SK-MEL-5 (cell line): ENCODE measurements around the gene ALDH6A1. TPM values are rescaled to one million over a fixed set of nuclear protein-coding genes. Genes with fewer than 3 reads are reported as not detected.

ENCODE experiments used
- DNase-seq: peaks from one replicate; pipeline ENCODE4 v3.0.0-alpha.2; 2016; ENCODE audit warnings: low read depth, low spot score
- in situ Hi-C: cut with HindIII; loops from 2 replicates; pipeline ENCODE4 v1.10.0; 2016; ENCODE audit warnings: low sequenced_read_pairs, high pct_unique_total_duplicates, low pct_unique_long_range_greater_than_20kb
- total RNA-seq: library from RNA; depleted of rRNA; stranded (reverse); fragments of >200 nt; shearing (Covaris generic); gene quantifications from 2 replicates; pipeline ENCODE4 v1.2.3, GENCODE V29; 2014; rRNA removed

Gene ALDH6A1
- total RNA-seq, 1 experiment from 2014 or later = 12.9 TPM

DNA sequence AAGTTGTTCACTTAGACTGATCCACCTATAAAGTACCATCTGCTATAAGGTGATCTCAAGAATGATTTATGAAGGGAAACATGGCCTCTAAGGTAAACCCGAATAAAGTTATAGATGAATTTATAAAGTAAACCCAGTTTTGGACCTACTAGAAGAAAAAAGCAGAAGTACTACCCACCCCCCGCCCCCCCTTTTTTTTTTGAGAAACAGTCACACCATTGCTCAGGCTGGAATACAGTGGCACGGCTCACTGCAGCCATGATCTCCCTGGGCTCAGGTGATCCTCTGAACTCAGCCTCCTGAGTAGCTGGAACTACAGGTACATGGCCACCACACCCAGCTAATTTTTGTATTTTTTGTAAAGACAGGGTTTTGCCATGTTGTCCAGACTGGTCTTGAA is 69.1 kb downstream of the ALDH6A1 start:
- DNase-seq = no peak
- in situ Hi-C loops = no loop called here

DNA sequence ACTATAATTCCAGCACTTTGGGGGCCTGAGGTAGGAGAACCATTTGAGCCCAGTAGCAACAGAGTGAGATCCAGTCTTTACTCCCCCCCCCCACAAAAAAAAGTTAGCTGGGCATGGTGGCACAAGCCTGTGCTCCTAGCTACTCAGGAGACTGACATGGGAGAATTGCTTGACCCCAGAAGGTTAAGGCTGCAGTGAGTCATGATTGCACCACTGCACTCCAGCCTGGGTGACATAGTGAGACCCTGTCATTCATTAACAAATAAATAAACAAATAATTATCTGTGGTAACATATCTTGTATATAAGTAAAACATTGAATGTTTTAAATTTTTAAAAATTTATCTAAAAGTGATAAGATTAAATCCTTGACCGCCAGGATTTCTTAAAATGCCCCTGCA is 70.0 kb downstream of the ALDH6A1 start:
- in situ Hi-C loops = no loop called here
- DNase-seq = no peak

DNA sequence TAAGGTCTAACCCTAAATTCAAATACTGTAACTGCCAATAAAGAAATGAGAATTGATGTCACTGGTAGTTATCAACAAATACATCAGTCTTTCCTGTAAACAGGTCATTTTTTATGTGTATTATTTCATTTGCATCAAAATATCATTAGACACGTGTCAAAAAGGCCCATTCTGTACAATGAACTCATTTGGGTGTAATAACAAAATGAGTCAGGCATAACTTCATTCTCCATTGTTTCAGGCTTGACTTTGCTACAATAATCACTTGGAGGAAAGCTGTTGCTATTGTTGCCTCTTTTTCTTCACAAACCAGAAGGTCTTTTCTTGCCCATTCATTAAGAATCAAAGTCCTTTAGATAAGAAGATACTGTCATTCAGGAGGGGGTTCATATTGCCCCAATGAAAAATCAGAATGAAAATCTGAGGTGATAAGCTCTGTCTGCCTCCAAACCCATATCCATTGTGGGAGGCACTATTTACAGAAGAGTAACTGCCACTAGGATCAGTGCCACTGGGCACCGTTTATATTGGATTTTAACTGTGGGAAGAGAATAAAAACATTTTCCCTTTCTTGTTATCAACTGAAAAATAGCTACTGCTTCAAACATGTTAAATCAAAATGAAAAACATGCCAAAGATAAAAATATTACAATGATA is 75.3 kb downstream of the ALDH6A1 start:
- in situ Hi-C loops = no loop called here
- no peak for DNase-seq

Other genes with a start within 250 kb of the ALDH6A1 start
- gene PTGR2, start 232.6 kb downstream of the ALDH6A1 start, total RNA-seq = 6.6 and 7.7 TPM in 2 replicates
- gene ZNF410, start 197.6 kb downstream of the ALDH6A1 start, total RNA-seq = 63.9 and 69.7 TPM in 2 replicates
- 0.75 and 1.1 TPM in 2 replicates for gene FAM161B, start 134.4 kb downstream of the ALDH6A1 start, total RNA-seq
- 22.9 and 39.0 TPM in 2 replicates for gene COQ6, start 134.2 kb downstream of the ALDH6A1 start, total RNA-seq
- 8.5 and 9.3 TPM in 2 replicates for gene ENTPD5, start 65.2 kb downstream of the ALDH6A1 start, total RNA-seq
- 1.8 and 4.0 TPM in 2 replicates for gene BBOF1, start 65.1 kb downstream of the ALDH6A1 start, total RNA-seq
- gene LIN52, start 503 bp upstream of the ALDH6A1 start, total RNA-seq = 10.5 and 11.8 TPM in 2 replicates
- not detected in 2 replicates for gene VSX2, start 155.0 kb upstream of the ALDH6A1 start, total RNA-seq
- gene ABCD4, start 218.5 kb upstream of the ALDH6A1 start, total RNA-seq = 14.7 and 15.5 TPM in 2 replicates